Renal cortical epithelial cell (primary cell): ENCODE data around the gene SETDB2. TPM values are rescaled to one million over a fixed set of nuclear protein-coding genes. Genes with fewer than 3 reads are reported as not detected.
"Not testable (repeated sequence)": the region's sequence is repeated elsewhere in the genome, so short reads cannot be mapped to it uniquely, and the experiment has no call there.

Source experiments
- DNase-seq: peaks from one replicate; pipeline ENCODE4 v3.0.0-alpha.2; 2011; ENCODE audit warnings: low read depth
- total RNA-seq: library from RNA; depleted of rRNA; stranded (reverse); fragments of >200 nt; gene quantifications from 2 replicates; pipeline ENCODE4 v1.2.3, GENCODE V29; 2014

SETDB2 gene
- total RNA-seq, 1 donor from 2014 or later, result 12.0 TPM

GRCh38 chr13:49464621-49465325, 20.7 kb downstream of the SETDB2 start:
- no peak for DNase-seq

- peak; percentile 84 for DNase-seq
Observed at GRCh38 chr13:49466292-49466838, 22.3 kb downstream of the SETDB2 start.

- DNase-seq, result no peak
Observed at GRCh38 chr13:49472186-49472585, 28.1 kb downstream of the SETDB2 start.

GRCh38 chr13:49476529-49476928, 32.5 kb downstream of the SETDB2 start:
- DNase-seq, result no peak

GRCh38 chr13:49481788-49482187, 37.7 kb downstream of the SETDB2 start:
- DNase-seq, result no peak

GRCh38 chr13:49488563-49488962, 44.5 kb downstream of the SETDB2 start:
- no peak for DNase-seq

- no peak for DNase-seq
Observed at GRCh38 chr13:49494645-49495044, 50.6 kb downstream of the SETDB2 start.

GRCh38 chr13:49495783-49496762, 52.0 kb downstream of the SETDB2 start, which contains the start of gene PHF11:
Gene PHF11, plus strand, starts transcription at chr13:49495953. Its CDS starts 49 bp downstream, at chr13:49496002.
- DNase-seq, result peak; percentile 62

- DNase-seq, result not testable (repeated sequence)
Observed at GRCh38 chr13:49496837-49497236, 52.8 kb downstream of the SETDB2 start.

GRCh38 chr13:49497272-49497671, 53.2 kb downstream of the SETDB2 start:
- no peak for DNase-seq

GRCh38 chr13:49498206-49498605, 54.1 kb downstream of the SETDB2 start:
- no peak for DNase-seq

- peak; percentile 23 for DNase-seq
Observed at GRCh38 chr13:49499889-49500660, 56.0 kb downstream of the SETDB2 start.

- no peak for DNase-seq
Observed at GRCh38 chr13:49502954-49503353, 58.9 kb downstream of the SETDB2 start.

- DNase-seq, result no peak
Observed at GRCh38 chr13:49503951-49504350, 59.9 kb downstream of the SETDB2 start.

GRCh38 chr13:49512578-49512977, 68.5 kb downstream of the SETDB2 start:
- no peak for DNase-seq

- DNase-seq, result no peak
Observed at GRCh38 chr13:49516467-49516866, 72.4 kb downstream of the SETDB2 start.

- no peak for DNase-seq
Observed at GRCh38 chr13:49517461-49517860, 73.4 kb downstream of the SETDB2 start.

GRCh38 chr13:49521224-49521623, 77.2 kb downstream of the SETDB2 start:
- DNase-seq, result no peak

GRCh38 chr13:49524740-49525501, 80.8 kb downstream of the SETDB2 start:
- DNase-seq, result no peak

- DNase-seq, result no peak
Observed at GRCh38 chr13:49527123-49527522, 83.0 kb downstream of the SETDB2 start.

GRCh38 chr13:49528161-49528560, 84.1 kb downstream of the SETDB2 start:
- no peak for DNase-seq
